ENCODE results near the gene B9D1. TPM values are rescaled to one million over a fixed set of nuclear protein-coding genes. Genes with fewer than 3 reads are reported as not detected.
A peak's percentile ranks its signal among the peaks of the same experiment; 100 is the strongest.

Gene B9D1
- total RNA-seq, 1 experiment from 2014 or later, result 11.5 TPM

DNA sequence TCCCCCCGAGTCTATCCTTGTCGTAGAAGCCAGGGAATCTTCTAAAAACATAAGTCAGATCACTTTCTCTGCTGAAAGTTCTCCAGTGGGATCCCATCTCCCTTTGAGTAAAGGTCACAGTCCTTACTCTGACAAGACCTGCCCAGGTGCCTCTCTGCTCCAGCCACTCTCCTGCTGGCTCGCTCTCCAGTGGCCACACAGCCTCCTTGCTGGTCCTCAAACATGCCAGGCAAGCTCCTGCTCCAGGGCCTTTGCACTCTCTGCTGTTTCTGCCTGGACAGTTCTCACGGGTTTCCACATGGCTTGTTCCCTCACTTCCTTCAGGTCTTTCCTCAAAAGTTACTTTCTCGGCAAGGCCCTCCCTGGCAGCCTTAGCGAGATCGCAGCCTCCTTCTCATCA, 3.4 kb downstream of the B9D1 start:
- no peaks in the 10 kb centered on the region; the same call in 1 of the 2 replicates for H3K27me3 ChIP-seq (replicated peaks; ENCODE audit: control insufficient read depth, insufficient read depth, low read length)
- no peak overlapping the region for H3K4me3 Mint-ChIP-seq (ENCODE audit: unreplicated experiment)
- POLR2A ChIA-PET, result no interaction called here

DNA sequence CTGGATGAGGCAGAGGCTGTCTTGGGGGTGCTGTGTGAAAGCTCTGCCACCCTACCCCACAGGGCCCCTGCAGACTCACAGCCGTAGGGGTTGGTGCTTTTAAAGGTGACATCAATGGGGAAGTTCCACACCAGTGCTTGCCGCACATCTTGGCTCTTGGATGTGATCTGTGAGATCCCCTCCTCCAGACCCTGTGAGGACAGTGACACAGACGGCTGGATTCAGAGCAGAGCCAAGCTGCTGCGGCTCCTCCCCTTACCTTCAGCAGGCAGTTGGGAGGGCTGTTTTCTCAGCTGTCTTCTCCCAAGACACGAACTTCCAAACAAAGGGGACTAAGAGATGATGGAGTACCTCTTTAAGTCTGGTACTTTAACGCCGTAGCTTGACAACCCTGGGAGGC, 4.8 kb downstream of the B9D1 start:
- no peaks in the 10 kb centered on the region; the same call in 1 of the 2 replicates for H3K27me3 ChIP-seq (replicated peaks; ENCODE audit: control insufficient read depth, insufficient read depth, low read length)
- TF ChIP-seq, protein P1, sequence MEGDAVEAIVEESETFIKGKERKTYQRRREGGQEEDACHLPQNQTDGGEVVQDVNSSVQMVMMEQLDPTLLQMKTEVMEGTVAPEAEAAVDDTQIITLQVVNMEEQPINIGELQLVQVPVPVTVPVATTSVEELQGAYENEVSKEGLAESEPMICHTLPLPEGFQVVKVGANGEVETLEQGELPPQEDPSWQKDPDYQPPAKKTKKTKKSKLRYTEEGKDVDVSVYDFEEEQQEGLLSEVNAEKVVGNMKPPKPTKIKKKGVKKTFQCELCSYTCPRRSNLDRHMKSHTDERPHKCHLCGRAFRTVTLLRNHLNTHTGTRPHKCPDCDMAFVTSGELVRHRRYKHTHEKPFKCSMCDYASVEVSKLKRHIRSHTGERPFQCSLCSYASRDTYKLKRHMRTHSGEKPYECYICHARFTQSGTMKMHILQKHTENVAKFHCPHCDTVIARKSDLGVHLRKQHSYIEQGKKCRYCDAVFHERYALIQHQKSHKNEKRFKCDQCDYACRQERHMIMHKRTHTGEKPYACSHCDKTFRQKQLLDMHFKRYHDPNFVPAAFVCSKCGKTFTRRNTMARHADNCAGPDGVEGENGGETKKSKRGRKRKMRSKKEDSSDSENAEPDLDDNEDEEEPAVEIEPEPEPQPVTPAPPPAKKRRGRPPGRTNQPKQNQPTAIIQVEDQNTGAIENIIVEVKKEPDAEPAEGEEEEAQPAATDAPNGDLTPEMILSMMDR (IDR thresholded peaks at IDR 0.05; ENCODE audit: insufficient read depth in 1 of 2, low read depth in 1 of 2, low read length in 1 of 2, severe bottlenecking in 1 of 2, unreplicated experiment in 1 of 2), result no peak
- no peaks in the 10 kb centered on the region for H3K36me3 ChIP-seq (ENCODE audit: control insufficient read depth, insufficient read depth, low read length)
- no peaks in the 10 kb centered on the region for H3K4me1 ChIP-seq
- peak in 1 of 2 experiments; percentile 19 for DNase-seq
- Mint-ChIP-seq H3K9me3 (ENCODE audit: unreplicated experiment) (no peaks in the 10 kb centered on the region), H3K4me3 (ENCODE audit: unreplicated experiment) (no peak overlapping the region), H3K36me3 (ENCODE audit: insufficient read depth, unreplicated experiment) (no peaks in the 10 kb centered on the region), H3K27me3 (ENCODE audit: insufficient read depth, unreplicated experiment) (no peaks in the 10 kb centered on the region), H3K4me1 (ENCODE audit: low read depth, unreplicated experiment) (no peaks in the 10 kb centered on the region), H3K27ac (ENCODE audit: unreplicated experiment) (no peak overlapping the region)
- ChIA-PET CTCF (no interaction called here), POLR2A (no interaction called here)
- H3K9me3 ChIP-seq, result no peaks in the 10 kb centered on the region
- no TSS peak for BruUV-seq (replicated peaks)
- intact Hi-C loops (cut with micrococcal nuclease; ENCODE audit: unreplicated experiment), result no loop called here
- no peak overlapping the region for H3K4me3 ChIP-seq (ENCODE audit: low read depth, low read length)

More for the DNA sequence above, 3.4 kb downstream of the B9D1 start:
- Histone ChIP-seq H3K4me3 (ENCODE audit: low read depth, low read length) (no peak overlapping the region), H3K9me3 (no peaks in the 10 kb centered on the region), H3K4me1 (peaks cover 6% of the 10 kb centered on the region), H3K36me3 (ENCODE audit: control insufficient read depth, insufficient read depth, low read length) (no peaks in the 10 kb centered on the region)
- TF ChIP-seq, protein P1 (IDR thresholded peaks at IDR 0.05; ENCODE audit: insufficient read depth in 1 of 2, low read depth in 1 of 2, low read length in 1 of 2, severe bottlenecking in 1 of 2, unreplicated experiment in 1 of 2), result no peak
- H3K9me3 Mint-ChIP-seq (ENCODE audit: unreplicated experiment), result no peaks in the 10 kb centered on the region
- CTCF ChIA-PET, result no interaction called here
- H3K27me3 Mint-ChIP-seq (ENCODE audit: insufficient read depth, unreplicated experiment), result no peaks in the 10 kb centered on the region
- no peak overlapping the region for H3K27ac Mint-ChIP-seq (ENCODE audit: unreplicated experiment)
- intact Hi-C loops (cut with micrococcal nuclease; ENCODE audit: unreplicated experiment), result no loop called here
- DNase-seq, result peak in 1 of 2 experiments; percentile 15
- no TSS peak for BruUV-seq (replicated peaks)
- H3K36me3 Mint-ChIP-seq (ENCODE audit: insufficient read depth, unreplicated experiment), result no peaks in the 10 kb centered on the region
- H3K4me1 Mint-ChIP-seq (ENCODE audit: low read depth, unreplicated experiment), result no peaks in the 10 kb centered on the region

DNA sequence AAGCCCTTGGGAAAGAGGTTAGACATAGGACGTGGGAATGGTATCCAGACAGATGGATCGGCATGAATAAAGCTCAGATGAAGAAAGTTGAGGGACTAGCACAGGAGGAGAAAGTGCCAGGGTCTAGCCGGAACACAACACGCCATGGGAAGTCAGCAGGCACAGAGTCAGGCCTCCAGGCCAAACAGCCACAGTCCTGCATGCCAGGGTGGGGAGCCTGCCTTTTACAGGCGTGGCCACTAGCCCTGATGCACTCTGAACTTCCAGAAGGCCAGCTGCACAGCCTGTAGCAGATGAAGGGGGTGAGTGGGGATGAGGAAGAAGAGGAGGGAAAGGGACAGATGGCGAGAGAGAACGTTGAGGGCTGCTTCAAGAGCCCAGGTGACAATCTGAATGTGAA, 5.2 kb downstream of the B9D1 start:
- POLR2A ChIA-PET, result no interaction called here
- CTCF ChIA-PET, result no interaction called here
- Mint-ChIP-seq H3K4me1 (ENCODE audit: low read depth, unreplicated experiment) (no peaks in the 10 kb centered on the region), H3K36me3 (ENCODE audit: insufficient read depth, unreplicated experiment) (no peaks in the 10 kb centered on the region), H3K27ac (ENCODE audit: unreplicated experiment) (no peak overlapping the region), H3K4me3 (ENCODE audit: unreplicated experiment) (no peak overlapping the region), H3K9me3 (ENCODE audit: unreplicated experiment) (no peaks in the 10 kb centered on the region), H3K27me3 (ENCODE audit: insufficient read depth, unreplicated experiment) (no peaks in the 10 kb centered on the region)
- peak in 1 of 2 experiments; percentile 35 for DNase-seq
- H3K9me3 ChIP-seq, result no peaks in the 10 kb centered on the region
- intact Hi-C loops (cut with micrococcal nuclease; ENCODE audit: unreplicated experiment), result no loop called here
- TF ChIP-seq, protein P1 (IDR thresholded peaks at IDR 0.05; ENCODE audit: insufficient read depth in 1 of 2, low read depth in 1 of 2, low read length in 1 of 2, severe bottlenecking in 1 of 2, unreplicated experiment in 1 of 2), result no peak
- no TSS peak for BruUV-seq (replicated peaks)
- H3K36me3 ChIP-seq (ENCODE audit: control insufficient read depth, insufficient read depth, low read length), result no peaks in the 10 kb centered on the region
- no peak overlapping the region for H3K4me3 ChIP-seq (ENCODE audit: low read depth, low read length)
- no peaks in the 10 kb centered on the region; the same call in 1 of the 2 replicates for H3K27me3 ChIP-seq (replicated peaks; ENCODE audit: control insufficient read depth, insufficient read depth, low read length)
- no peaks in the 10 kb centered on the region for H3K4me1 ChIP-seq

Measured in Caco-2 (cell line).